Testis (tissue), 2 donors: Measurements from ENCODE around the gene FEM1A.

Experiments
- POLR2A ChIP-seq: fragments of 450-650 bp; IDR thresholded peaks from one replicate; pipeline ENCODE4 v1.6.1; 2017; ENCODE audit warnings: antibody characterized with exemption, mild to moderate bottlenecking, moderate library complexity
- TF ChIP-seq, protein P1 (sequence below), 3 experiments: fragments of 450-650 bp in 2 of 3; fragments of 200-600 bp in 1 of 3; sonication (generic) in 1 of 3; IDR thresholded peaks; one replicate each; pipeline ENCODE4 v1.5.1; 2016 to 2019; ENCODE audit warnings: antibody characterized with exemption in 3 of 3, mild to moderate bottlenecking in 2 of 3, moderate library complexity in 1 of 3

DNA sequence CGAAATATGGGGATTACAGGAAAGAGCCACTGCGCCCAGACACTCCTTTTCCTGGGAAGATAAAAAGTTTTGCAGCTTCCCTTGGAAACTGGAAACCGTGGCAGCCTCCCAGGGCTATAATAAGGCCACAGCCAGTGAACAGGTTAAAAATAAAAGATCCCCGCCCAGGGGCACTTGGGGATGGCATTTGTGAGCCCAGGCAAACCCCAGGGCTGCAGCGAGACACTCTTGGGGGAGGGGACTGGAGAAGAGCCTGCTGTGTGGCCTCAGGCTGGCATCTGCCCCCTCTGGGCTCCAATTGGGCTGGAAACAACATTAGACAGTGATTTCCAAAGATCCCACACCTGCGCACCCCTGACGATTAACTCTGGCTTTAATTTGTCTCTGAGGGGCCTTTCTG is 11.2 kb downstream of the FEM1A start:
- TF ChIP-seq, protein P1, sequence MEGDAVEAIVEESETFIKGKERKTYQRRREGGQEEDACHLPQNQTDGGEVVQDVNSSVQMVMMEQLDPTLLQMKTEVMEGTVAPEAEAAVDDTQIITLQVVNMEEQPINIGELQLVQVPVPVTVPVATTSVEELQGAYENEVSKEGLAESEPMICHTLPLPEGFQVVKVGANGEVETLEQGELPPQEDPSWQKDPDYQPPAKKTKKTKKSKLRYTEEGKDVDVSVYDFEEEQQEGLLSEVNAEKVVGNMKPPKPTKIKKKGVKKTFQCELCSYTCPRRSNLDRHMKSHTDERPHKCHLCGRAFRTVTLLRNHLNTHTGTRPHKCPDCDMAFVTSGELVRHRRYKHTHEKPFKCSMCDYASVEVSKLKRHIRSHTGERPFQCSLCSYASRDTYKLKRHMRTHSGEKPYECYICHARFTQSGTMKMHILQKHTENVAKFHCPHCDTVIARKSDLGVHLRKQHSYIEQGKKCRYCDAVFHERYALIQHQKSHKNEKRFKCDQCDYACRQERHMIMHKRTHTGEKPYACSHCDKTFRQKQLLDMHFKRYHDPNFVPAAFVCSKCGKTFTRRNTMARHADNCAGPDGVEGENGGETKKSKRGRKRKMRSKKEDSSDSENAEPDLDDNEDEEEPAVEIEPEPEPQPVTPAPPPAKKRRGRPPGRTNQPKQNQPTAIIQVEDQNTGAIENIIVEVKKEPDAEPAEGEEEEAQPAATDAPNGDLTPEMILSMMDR (IDR thresholded peaks at IDR 0.05) = no peak
- TF ChIP-seq POLR2A = no peak
